Body of pancreas (tissue), 4 donors: ENCODE results near the gene LDLRAD4.

Experiments
- POLR2A ChIP-seq, 3 donors: fragments of 450-650 bp; IDR thresholded peaks; one replicate each; pipeline ENCODE4 v1.6.1; 2016; ENCODE audit warnings: antibody characterized with exemption in 3 of 3, mild to moderate bottlenecking in 2 of 3
- TF ChIP-seq, protein P1 (sequence below), 7 experiments: fragments of 450-650 bp in 4 of 7; fragments of 200-600 bp in 3 of 7; sonication (generic) in 3 of 7; IDR thresholded peaks; one replicate each; pipeline ENCODE4 v1.5.1; 2016 to 2019; ENCODE audit warnings: antibody characterized with exemption in 7 of 7

DNA sequence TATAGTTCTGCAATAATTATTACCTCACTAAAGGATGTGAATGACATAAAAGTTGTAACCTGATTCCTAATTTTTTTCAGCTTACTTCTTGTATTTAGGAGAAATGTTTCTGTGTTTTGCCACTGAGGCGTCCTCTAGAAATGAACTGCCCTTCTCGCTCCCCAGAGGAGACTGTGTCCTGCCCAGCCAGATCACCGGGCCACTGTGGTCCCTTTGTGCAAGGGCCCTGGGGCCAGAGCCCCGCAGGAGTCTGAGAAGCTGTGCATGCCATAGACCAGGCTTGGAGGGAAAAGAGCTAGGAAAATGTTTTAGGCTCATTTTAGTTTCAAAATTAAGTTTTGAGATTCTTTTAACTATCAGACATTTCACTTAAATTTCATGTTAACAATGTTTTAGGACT is 31.1 kb upstream of the LDLRAD4 start:
- TF ChIP-seq, protein P1, sequence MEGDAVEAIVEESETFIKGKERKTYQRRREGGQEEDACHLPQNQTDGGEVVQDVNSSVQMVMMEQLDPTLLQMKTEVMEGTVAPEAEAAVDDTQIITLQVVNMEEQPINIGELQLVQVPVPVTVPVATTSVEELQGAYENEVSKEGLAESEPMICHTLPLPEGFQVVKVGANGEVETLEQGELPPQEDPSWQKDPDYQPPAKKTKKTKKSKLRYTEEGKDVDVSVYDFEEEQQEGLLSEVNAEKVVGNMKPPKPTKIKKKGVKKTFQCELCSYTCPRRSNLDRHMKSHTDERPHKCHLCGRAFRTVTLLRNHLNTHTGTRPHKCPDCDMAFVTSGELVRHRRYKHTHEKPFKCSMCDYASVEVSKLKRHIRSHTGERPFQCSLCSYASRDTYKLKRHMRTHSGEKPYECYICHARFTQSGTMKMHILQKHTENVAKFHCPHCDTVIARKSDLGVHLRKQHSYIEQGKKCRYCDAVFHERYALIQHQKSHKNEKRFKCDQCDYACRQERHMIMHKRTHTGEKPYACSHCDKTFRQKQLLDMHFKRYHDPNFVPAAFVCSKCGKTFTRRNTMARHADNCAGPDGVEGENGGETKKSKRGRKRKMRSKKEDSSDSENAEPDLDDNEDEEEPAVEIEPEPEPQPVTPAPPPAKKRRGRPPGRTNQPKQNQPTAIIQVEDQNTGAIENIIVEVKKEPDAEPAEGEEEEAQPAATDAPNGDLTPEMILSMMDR (IDR thresholded peaks at IDR 0.05) = no peak
- TF ChIP-seq POLR2A (IDR thresholded peaks at IDR 0.05) = no peak
